ENCODE results near the gene TLE5. TPM values are rescaled to one million over a fixed set of nuclear protein-coding genes. Genes with fewer than 3 reads are reported as not detected.
A peak's percentile ranks its signal among the peaks of the same experiment; 100 is the strongest.

Gene TLE5
- total and polyA plus RNA-seq, 2 of the 4 experiments (the other 2 are of a cell fraction) = 119 to 407 TPM

- Histone ChIP-seq H3K4ac (ENCODE audit: low read depth, low read length) (no peak overlapping the region), H3K27me3 (ENCODE audit: control insufficient read depth, insufficient read depth, low read length) (no peaks in the 10 kb centered on the region), H3K23ac (ENCODE audit: low read depth, low read length) (no peak overlapping the region), H3K9ac (ENCODE audit: low read depth, low read length) (no peak overlapping the region), H2AK9ac (replicated peaks; ENCODE audit: low read depth, low read length, poor library complexity) (no peak overlapping the region), H3K36me3 (ENCODE audit: control insufficient read depth, insufficient read depth, low read length) (no peaks in the 10 kb centered on the region), H3K18ac (ENCODE audit: low read depth, low read length) (no peak overlapping the region), H3K4me3 (ENCODE audit: insufficient read depth, low read depth, low read length) (no peak overlapping the region), H3K4me2 (ENCODE audit: low read depth, low read length) (no peak overlapping the region), H4K91ac (ENCODE audit: insufficient read depth, low read depth, low read length) (no peak overlapping the region), H3K9me3 (ENCODE audit: control insufficient read depth, insufficient read depth, low read length) (no peaks in the 10 kb centered on the region), H3K4me1 (ENCODE audit: control insufficient read depth, insufficient read depth, low read length) (peaks cover 2% of the 10 kb centered on the region; the same call in 1 of the 2 replicates), H2AFZ (replicated peaks; ENCODE audit: low read length, poor library complexity) (no peak overlapping the region), H2BK15ac (ENCODE audit: low read depth, low read length) (no peak overlapping the region), H3K14ac (replicated peaks; ENCODE audit: low read depth, low read length) (no peak overlapping the region), H2BK20ac (ENCODE audit: low read depth, low read length) (no peak overlapping the region), H3K56ac (ENCODE audit: extremely low read depth, insufficient read depth, low read length) (no peak overlapping the region), H2AK5ac (ENCODE audit: low read depth, low read length) (no peak overlapping the region), H4K8ac (ENCODE audit: low read depth in 2 of 2, low read length in 2 of 2) (no peak overlapping the region), H2BK5ac (ENCODE audit: low read depth, low read length, poor library complexity, severe bottlenecking) (no peak overlapping the region), H2BK120ac (ENCODE audit: low read depth, low read length) (no peak overlapping the region), H4K5ac (ENCODE audit: low read depth, low read length) (no peak overlapping the region), H3K9me1 (ENCODE audit: insufficient read depth, low read length) (no peaks in the 10 kb centered on the region; the same call in 1 of the 2 replicates), H3K27ac (ENCODE audit: insufficient read depth, low read length) (no peak overlapping the region), H4K20me1 (ENCODE audit: insufficient read depth, low read length) (no peaks in the 10 kb centered on the region), H3K79me1 (ENCODE audit: low read depth in 1 of 2, low read length in 2 of 2) (no peaks in the 10 kb centered on the region)
- WGBS, 2 experiments (ENCODE audit: extremely low coverage in 2 of 2, insufficient read length in 1 of 2) = 40% methylated on average over 1 of the region's 8 CpGs; no CpG with 5 or more reads in 1 of the 2 experiments
- no TSS peak for BruUV-seq (replicated peaks)
- 0 out of 2 replicates have a peak, but pooled peaks have one; percentile 13 for TF ChIP-seq RAD21 (IDR thresholded peaks at IDR 0.05; ENCODE audit: low read length)
- TF ChIP-seq SMC3 (IDR thresholded peaks at IDR 0.05; ENCODE audit: low read depth, low read length) = peak; percentile 20; the same call in 1 of the 2 replicates
- TF ChIP-seq USF2 (IDR thresholded peaks at IDR 0.05; ENCODE audit: low read depth, low read length) = no peak
- no peak for TF ChIP-seq ELK1 (IDR thresholded peaks at IDR 0.05; ENCODE audit: borderline replicate concordance, low read depth, low read length)
- peak; percentile 25; the same call in 1 of the 2 replicates for TF ChIP-seq CTCF (conservative IDR thresholded peaks at IDR 0.05; ENCODE audit: low read depth, low read length)
- ChIA-PET POLR2A (ENCODE audit: unreplicated experiment) (no interaction called here), CTCF (no interaction called here)
- no peak for DNase-seq
- ATAC-seq (ENCODE audit: low read depth) = no peak
- dilution Hi-C loops (cut with HindIII; ENCODE audit: low sequenced_read_pairs, unreplicated experiment) (no loop called here), in situ Hi-C loops (cut with MboI; ENCODE audit: low sequenced_read_pairs) (no loop called here), intact Hi-C loops (cut with micrococcal nuclease) (no loop called here)
Observed at GRCh38 chr19:3073931-3074595, 11.8 kb upstream of the TLE5 start.

Measured in IMR-90 (cell line).